Upper lobe of left lung (tissue), 6 donors: ENCODE data around the gene DLGAP1. TPM values are rescaled to one million over a fixed set of nuclear protein-coding genes. Genes with fewer than 3 reads are reported as not detected.
"Not testable (repeated sequence)": the region's sequence is repeated elsewhere in the genome, so short reads cannot be mapped to it uniquely, and the experiment has no call there.

Source experiments
- ATAC-seq, 2 donors: fragments of 200-7000 bp; cut with Tn5 transposase; one replicate each; pipeline ENCODE4 v1.9.1; 2022; ENCODE audit warnings: mild to moderate bottlenecking in 2 of 2, moderate library complexity in 2 of 2; ENCODE audit not compliant: low FRiP score in 2 of 2
- DNase-seq, 2 donors: peaks; one replicate each; pipeline ENCODE4 v3.0.0-alpha.2; 2019 to 2020
- H3K27ac ChIP-seq, 4 donors: fragments of 200-600 bp; sonication (generic); one replicate each; pipeline ENCODE4 v1.5.1; 2016 to 2019
- H3K27me3 ChIP-seq, 4 donors: fragments of 200-600 bp; sonication (generic); one replicate each; pipeline ENCODE4 v1.5.1; 2017 to 2019
- H3K36me3 ChIP-seq, 4 donors: fragments of 200-600 bp; sonication (generic); one replicate each; pipeline ENCODE4 v1.5.1; 2016 to 2019
- H3K4me1 ChIP-seq, 4 donors: fragments of 200-600 bp; sonication (generic); one replicate each; pipeline ENCODE4 v1.5.1; 2018 to 2019
- H3K4me3 ChIP-seq, 4 donors: fragments of 200-600 bp; sonication (generic); one replicate each; pipeline ENCODE4 v1.5.1; 2017 to 2019; ENCODE audit warnings: mild to moderate bottlenecking in 2 of 4, moderate library complexity in 1 of 4
- H3K9me3 ChIP-seq, 4 donors: fragments of 200-600 bp; sonication (generic); one replicate each; pipeline ENCODE4 v1.5.1; 2018 to 2019
- CTCF ChIP-seq, 6 experiments: fragments of 450-650 bp in 4 of 6; fragments of 200-600 bp in 2 of 6; sonication (generic) in 2 of 6; IDR thresholded peaks; one replicate each; pipeline ENCODE4 v1.5.1; 2016 to 2019; ENCODE audit warnings: antibody characterized with exemption in 6 of 6
- EP300 ChIP-seq, 4 donors: sonication (generic); formaldehyde crosslinking; IDR thresholded peaks; one replicate each; pipeline ENCODE4 v1.5.1; 2017; ENCODE audit warnings: antibody characterized with exemption in 4 of 4, control low read depth in 2 of 4
- POLR2A ChIP-seq, 4 donors: fragments of 450-650 bp; IDR thresholded peaks; one replicate each; pipeline ENCODE4 v1.5.1; 2016 to 2017; ENCODE audit warnings: antibody characterized with exemption in 4 of 4, mild to moderate bottlenecking in 2 of 4
- POLR2AphosphoS5 ChIP-seq, 2 donors: sonication (generic); formaldehyde crosslinking; IDR thresholded peaks; one replicate each; pipeline ENCODE4 v1.5.1; 2017; ENCODE audit warnings: antibody characterized with exemption in 2 of 2
- WGBS, 2 donors: methylation state at CpG; one replicate each; pipeline ENCODE4 v1.1.5; 2017 to 2018; 5-methylcytosine and 5-hydroxymethylcytosine counted together
- total RNA-seq, 6 donors: library from RNA; depleted of rRNA in 4 of 6; stranded (reverse); fragments of >200 nt in 4 of 6; gene quantifications; one replicate each; pipeline versions ENCODE4 v1.1.0 to v1.2.1, GENCODE V29; 2016 to 2021
- donor health status: DM: no; HTN: no; CAD: no; lungs with moderate emphysema.
- donor health status: DM: no; HTN: yes; CAD: no; lungs with severe emphysema.

Gene DLGAP1
- total RNA-seq, 6 donors from 2014 or later: 2.1 to 4.6 (median 3.6) TPM

- no peak for ATAC-seq
- H3K36me3 ChIP-seq: no peaks in the 10 kb centered on the region
- WGBS, 2 donors: 80 to 85% methylated on average over 15 of the region's 15 CpGs
- no peak for TF ChIP-seq POLR2A (IDR thresholded peaks at IDR 0.05)
- TF ChIP-seq POLR2AphosphoS5 (IDR thresholded peaks at IDR 0.05): no peak
- TF ChIP-seq CTCF (IDR thresholded peaks at IDR 0.05): no peak
- TF ChIP-seq EP300 (IDR thresholded peaks at IDR 0.05): no peak
- no peak overlapping the region for H3K4me3 ChIP-seq
- DNase-seq: no peak
- no peak overlapping the region for H3K27ac ChIP-seq
- H3K9me3 ChIP-seq: no peaks in the 10 kb centered on the region
- H3K27me3 ChIP-seq: no peaks in the 10 kb centered on the region
- peaks cover 0 to 4% (median 2%) of the 10 kb centered on the region in 4 donors for H3K4me1 ChIP-seq
Observed at GRCh38 chr18:3611313-3612090, 843.6 kb downstream of the DLGAP1 start.

- 88% methylated on average over 6 of the region's 6 CpGs for WGBS, 2 donors
Observed at GRCh38 chr18:3610813-3611212, 844.3 kb downstream of the DLGAP1 start.

GRCh38 chr18:3610188-3610708, 844.9 kb downstream of the DLGAP1 start:
- no peaks in the 10 kb centered on the region for H3K9me3 ChIP-seq
- TF ChIP-seq EP300 (IDR thresholded peaks at IDR 0.05) (no peak), POLR2AphosphoS5 (IDR thresholded peaks at IDR 0.05) (no peak), CTCF (IDR thresholded peaks at IDR 0.05) (no peak), POLR2A (IDR thresholded peaks at IDR 0.05) (no peak)
- DNase-seq (no peak), ATAC-seq (no peak)
- no peak overlapping the region for H3K4me3 ChIP-seq
- H3K36me3 ChIP-seq: no peaks in the 10 kb centered on the region
- H3K27ac ChIP-seq: no peak overlapping the region
- peaks cover 4 to 12% (median 11%) of the 10 kb centered on the region in 4 donors for H3K4me1 ChIP-seq
- WGBS, 2 donors: 93 to 98% methylated on average over 2 of the region's 2 CpGs
- no peaks in the 10 kb centered on the region for H3K27me3 ChIP-seq

More at GRCh38 chr18:3610813-3611212, 844.3 kb downstream of the DLGAP1 start:
- TF ChIP-seq EP300 (IDR thresholded peaks at IDR 0.05) (no peak), POLR2AphosphoS5 (IDR thresholded peaks at IDR 0.05) (no peak), CTCF (IDR thresholded peaks at IDR 0.05) (no peak), POLR2A (IDR thresholded peaks at IDR 0.05) (no peak)
- Histone ChIP-seq H3K4me1 (peaks cover 0 to 8% (median 6%) of the 10 kb centered on the region in 4 donors), H3K9me3 (no peaks in the 10 kb centered on the region), H3K27me3 (no peaks in the 10 kb centered on the region), H3K4me3 (no peak overlapping the region), H3K27ac (no peak overlapping the region), H3K36me3 (no peaks in the 10 kb centered on the region)
- ATAC-seq (no peak), DNase-seq (no peak)

- H3K4me3 ChIP-seq: no peak overlapping the region
- DNase-seq (no peak), ATAC-seq (no peak)
- WGBS, 2 donors: 90 to 94% methylated on average over 4 of the region's 4 CpGs
- no peaks in the 10 kb centered on the region for H3K9me3 ChIP-seq
- no peak for TF ChIP-seq CTCF (IDR thresholded peaks at IDR 0.05)
- TF ChIP-seq EP300 (IDR thresholded peaks at IDR 0.05): no peak
- no peak for TF ChIP-seq POLR2A (IDR thresholded peaks at IDR 0.05)
- TF ChIP-seq POLR2AphosphoS5 (IDR thresholded peaks at IDR 0.05): no peak
- H3K27me3 ChIP-seq: no peaks in the 10 kb centered on the region
- H3K36me3 ChIP-seq: no peaks in the 10 kb centered on the region
- no peak overlapping the region for H3K27ac ChIP-seq
- H3K4me1 ChIP-seq: peaks cover 18 to 28% (median 23%) of the 10 kb centered on the region in 4 donors
Observed at GRCh38 chr18:3608488-3608887, 846.6 kb downstream of the DLGAP1 start.

GRCh38 chr18:3608099-3608453, 847.0 kb downstream of the DLGAP1 start:
- not testable (repeated sequence) for H3K27ac ChIP-seq, ATAC-seq, H3K9me3 ChIP-seq, H3K36me3 ChIP-seq, H3K27me3 ChIP-seq, DNase-seq, H3K4me3 ChIP-seq
- WGBS, 2 donors: 85 to 95% methylated on average over 7 to 8 of the region's 8 CpGs
- peaks cover 22 to 32% (median 24%) of the 10 kb centered on the region in 4 donors for H3K4me1 ChIP-seq
